HL-60 (cell line): ENCODE data around the gene RBM12.

Source experiments
- DNase-seq, 2 experiments: peaks; one replicate each; pipeline ENCODE4 v3.0.0-alpha.2; 2010 to 2020; ENCODE audit warnings: low read depth in 1 of 2, low spot score in 1 of 2
- H3K27ac ChIP-seq: fragments of 250-450 bp; sonication (Bioruptor Pico); replicated peaks from 2 replicates; pipeline ENCODE4 v1.5.1; 2020; ENCODE audit warnings: mild to moderate bottlenecking, moderate library complexity
- H3K27me3 ChIP-seq: fragments of 250-450 bp; sonication (Bioruptor Pico); 2 replicates; pipeline ENCODE4 v1.5.1; 2021; ENCODE audit warnings: mild to moderate bottlenecking, moderate library complexity; ENCODE audit not compliant: insufficient read depth, poor library complexity, severe bottlenecking
- H3K4me3 ChIP-seq: replicated peaks from 2 replicates; pipeline ENCODE4 v1.5.1; 2011; ENCODE audit warnings: mild to moderate bottlenecking, control low read depth, low read length; ENCODE audit not compliant: insufficient read depth
- CTCF ChIP-seq: IDR thresholded peaks from one replicate; pipeline ENCODE4 v1.5.1; 2011; ENCODE audit warnings: low read length, control low read depth, inconsistent platforms; ENCODE audit not compliant: insufficient read depth
- GABPA ChIP-seq: IDR thresholded peaks from 2 replicates; pipeline ENCODE4 v1.6.1; 2012; ENCODE audit warnings: low read depth
- POLR2AphosphoS5 ChIP-seq: IDR thresholded peaks from 2 replicates; pipeline ENCODE4 v1.6.1; 2012; ENCODE audit warnings: low read depth
- SPI1 ChIP-seq: IDR thresholded peaks from 2 replicates; pipeline ENCODE4 v1.6.1; 2012; ENCODE audit warnings: low read depth, mild to moderate bottlenecking, borderline replicate concordance
- TF ChIP-seq, protein P1 (sequence below): IDR thresholded peaks from 2 replicates; pipeline ENCODE4 v1.6.1; 2012; ENCODE audit warnings: low read depth; ENCODE audit not compliant: insufficient replicate concordance

RBM12 gene

GRCh38 chr20:35643045-35643444 lies 21.7 kb downstream of the RBM12 start:
- Histone ChIP-seq H3K4me3 (no peak overlapping the region), H3K27me3 (no peaks in the 10 kb centered on the region), H3K27ac (peak overlapping the region; percentile 67)
- DNase-seq = no peak
- TF ChIP-seq SPI1 = no peak
- TF ChIP-seq POLR2AphosphoS5 = 0 out of 2 replicates have a peak, but pooled peaks have one; percentile 25
- TF ChIP-seq, protein P1, sequence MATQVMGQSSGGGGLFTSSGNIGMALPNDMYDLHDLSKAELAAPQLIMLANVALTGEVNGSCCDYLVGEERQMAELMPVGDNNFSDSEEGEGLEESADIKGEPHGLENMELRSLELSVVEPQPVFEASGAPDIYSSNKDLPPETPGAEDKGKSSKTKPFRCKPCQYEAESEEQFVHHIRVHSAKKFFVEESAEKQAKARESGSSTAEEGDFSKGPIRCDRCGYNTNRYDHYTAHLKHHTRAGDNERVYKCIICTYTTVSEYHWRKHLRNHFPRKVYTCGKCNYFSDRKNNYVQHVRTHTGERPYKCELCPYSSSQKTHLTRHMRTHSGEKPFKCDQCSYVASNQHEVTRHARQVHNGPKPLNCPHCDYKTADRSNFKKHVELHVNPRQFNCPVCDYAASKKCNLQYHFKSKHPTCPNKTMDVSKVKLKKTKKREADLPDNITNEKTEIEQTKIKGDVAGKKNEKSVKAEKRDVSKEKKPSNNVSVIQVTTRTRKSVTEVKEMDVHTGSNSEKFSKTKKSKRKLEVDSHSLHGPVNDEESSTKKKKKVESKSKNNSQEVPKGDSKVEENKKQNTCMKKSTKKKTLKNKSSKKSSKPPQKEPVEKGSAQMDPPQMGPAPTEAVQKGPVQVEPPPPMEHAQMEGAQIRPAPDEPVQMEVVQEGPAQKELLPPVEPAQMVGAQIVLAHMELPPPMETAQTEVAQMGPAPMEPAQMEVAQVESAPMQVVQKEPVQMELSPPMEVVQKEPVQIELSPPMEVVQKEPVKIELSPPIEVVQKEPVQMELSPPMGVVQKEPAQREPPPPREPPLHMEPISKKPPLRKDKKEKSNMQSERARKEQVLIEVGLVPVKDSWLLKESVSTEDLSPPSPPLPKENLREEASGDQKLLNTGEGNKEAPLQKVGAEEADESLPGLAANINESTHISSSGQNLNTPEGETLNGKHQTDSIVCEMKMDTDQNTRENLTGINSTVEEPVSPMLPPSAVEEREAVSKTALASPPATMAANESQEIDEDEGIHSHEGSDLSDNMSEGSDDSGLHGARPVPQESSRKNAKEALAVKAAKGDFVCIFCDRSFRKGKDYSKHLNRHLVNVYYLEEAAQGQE = no peak
- no peak for TF ChIP-seq GABPA
- no peak for TF ChIP-seq CTCF

DNA sequence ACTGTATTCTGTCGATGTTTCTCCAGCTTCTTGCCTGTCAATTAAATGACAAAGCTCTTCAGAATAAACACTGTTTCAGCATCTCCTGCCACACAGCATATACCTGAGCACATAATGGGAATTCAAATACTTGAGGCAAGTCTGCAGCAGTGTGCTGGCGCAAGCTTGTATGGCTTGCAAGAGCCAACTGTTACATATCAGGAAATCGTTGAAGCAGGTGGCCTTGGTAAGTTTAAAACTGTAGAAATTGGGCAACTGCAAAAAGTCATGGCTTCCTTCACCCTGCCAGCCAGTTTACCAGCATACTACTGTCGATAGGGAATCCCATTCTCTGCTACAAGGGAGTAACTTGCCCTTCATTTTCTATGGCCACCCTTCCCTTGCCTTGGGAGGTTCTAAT lies 23.0 kb downstream of the RBM12 start:
- H3K4me3 ChIP-seq = no peak overlapping the region
- no peaks in the 10 kb centered on the region for H3K27me3 ChIP-seq
- TF ChIP-seq, protein P1 = no peak
- TF ChIP-seq CTCF = no peak
- TF ChIP-seq POLR2AphosphoS5 = peak; percentile 71; the same call in 1 of the 2 replicates

DNA sequence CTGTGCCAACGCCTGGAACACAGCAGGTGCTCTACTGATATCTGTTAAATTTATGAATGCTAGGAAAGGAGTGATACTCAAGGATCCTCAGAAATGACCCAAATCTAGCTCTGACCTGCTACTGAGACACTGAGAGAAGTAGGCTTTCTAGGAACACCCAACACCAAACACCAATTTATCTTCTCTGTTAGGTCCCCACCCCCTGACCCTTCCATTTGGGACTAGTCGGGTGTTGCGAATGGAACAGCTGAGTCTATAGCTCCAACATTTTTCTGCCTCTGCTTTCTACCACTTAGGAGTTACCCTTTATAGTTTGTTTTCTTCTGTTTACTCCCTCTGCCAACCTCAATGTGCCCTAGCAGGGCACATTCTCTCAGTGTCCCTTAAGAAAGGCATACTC lies 24.0 kb downstream of the RBM12 start:
- Histone ChIP-seq H3K27me3 (no peaks in the 10 kb centered on the region), H3K27ac (peak overlapping the region; percentile 67), H3K4me3 (no peak overlapping the region)
- TF ChIP-seq POLR2AphosphoS5 (no peak), CTCF (no peak), GABPA (no peak), SPI1 (no peak)
- TF ChIP-seq, protein P1 = no peak
- DNase-seq = no peak

More for the DNA sequence above, 23.0 kb downstream of the RBM12 start:
- peak in 1 of 2 experiments; percentile 78 for DNase-seq
- H3K27ac ChIP-seq = peak overlapping the region; percentile 67
